ENCODE results near the gene LASP1.

GRCh38 chr17:38877130-38877851 lies 7.4 kb downstream of the LASP1 start:
- TF ChIP-seq EZH2 (IDR thresholded peaks at IDR 0.05; ENCODE audit: insufficient read depth, poor library complexity, severe bottlenecking) (no peak), EZH2phosphoT487 (IDR thresholded peaks at IDR 0.05; ENCODE audit: insufficient read depth, low read depth) (no peak)

Measured in GM23248 (cell line).